ENCODE measurements around the gene PPM1N.

GRCh38 chr19:45496349-45496953 is 1.8 kb upstream of the PPM1N start:
- TF ChIP-seq CTCF (optimal IDR thresholded peaks at IDR 0.05 in 1 of 3, IDR thresholded peaks at IDR 0.05 in 1 of 3, conservative IDR thresholded peaks at IDR 0.05 in 1 of 3; ENCODE audit: extremely low read depth in 1 of 3, insufficient read depth in 2 of 3, low read length in 3 of 3) (no peak), EZH2 (IDR thresholded peaks at IDR 0.05; ENCODE audit: low read length) (no peak)

Measured in keratinocyte (primary cell).